ENCODE data around the gene BIRC6. TPM values are rescaled to one million over a fixed set of nuclear protein-coding genes. Genes with fewer than 3 reads are reported as not detected.

Gene BIRC6
- total and polyA plus RNA-seq, 8 donors: 12.4 to 58.3 (median 46.7) TPM

DNA sequence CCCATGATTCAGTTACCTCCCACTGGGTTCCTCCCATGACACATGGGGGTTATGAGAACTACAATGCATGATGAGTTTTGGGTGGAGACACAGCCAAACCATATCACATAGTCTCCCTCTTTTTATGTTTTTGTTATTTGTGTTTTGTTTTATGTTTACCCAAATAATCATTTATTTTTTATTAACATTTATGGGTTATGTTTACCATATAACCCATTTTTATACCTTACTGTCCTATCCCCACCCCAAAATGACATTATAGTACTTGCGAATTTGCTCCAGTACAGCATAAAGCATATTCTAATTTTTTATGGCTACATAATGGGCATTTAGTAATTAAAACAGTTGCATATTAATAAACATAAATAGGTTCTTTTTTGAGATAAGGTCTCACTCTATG, 209.1 kb downstream of the BIRC6 start:
- Histone ChIP-seq H3K27me3 (no peaks in the 10 kb centered on the region), H3K4me1 (no peaks in the 10 kb centered on the region), H3K36me3 (peaks cover 0 to 3% (median 0%) of the 10 kb centered on the region in 3 donors), H3K4me3 (no peak overlapping the region), H3K9me3 (no peaks in the 10 kb centered on the region), H3K27ac (no peak overlapping the region)
- DNase-seq (no peak), FAIRE-seq (no peak), ATAC-seq (no peak)
- TF ChIP-seq, protein P1, sequence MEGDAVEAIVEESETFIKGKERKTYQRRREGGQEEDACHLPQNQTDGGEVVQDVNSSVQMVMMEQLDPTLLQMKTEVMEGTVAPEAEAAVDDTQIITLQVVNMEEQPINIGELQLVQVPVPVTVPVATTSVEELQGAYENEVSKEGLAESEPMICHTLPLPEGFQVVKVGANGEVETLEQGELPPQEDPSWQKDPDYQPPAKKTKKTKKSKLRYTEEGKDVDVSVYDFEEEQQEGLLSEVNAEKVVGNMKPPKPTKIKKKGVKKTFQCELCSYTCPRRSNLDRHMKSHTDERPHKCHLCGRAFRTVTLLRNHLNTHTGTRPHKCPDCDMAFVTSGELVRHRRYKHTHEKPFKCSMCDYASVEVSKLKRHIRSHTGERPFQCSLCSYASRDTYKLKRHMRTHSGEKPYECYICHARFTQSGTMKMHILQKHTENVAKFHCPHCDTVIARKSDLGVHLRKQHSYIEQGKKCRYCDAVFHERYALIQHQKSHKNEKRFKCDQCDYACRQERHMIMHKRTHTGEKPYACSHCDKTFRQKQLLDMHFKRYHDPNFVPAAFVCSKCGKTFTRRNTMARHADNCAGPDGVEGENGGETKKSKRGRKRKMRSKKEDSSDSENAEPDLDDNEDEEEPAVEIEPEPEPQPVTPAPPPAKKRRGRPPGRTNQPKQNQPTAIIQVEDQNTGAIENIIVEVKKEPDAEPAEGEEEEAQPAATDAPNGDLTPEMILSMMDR (IDR thresholded peaks at IDR 0.05): no peak
- 98 to 100% methylated on average over 1 of the region's 1 CpG for WGBS, 2 donors
- intact Hi-C loops (cut with DNase I): no loop called here

DNA sequence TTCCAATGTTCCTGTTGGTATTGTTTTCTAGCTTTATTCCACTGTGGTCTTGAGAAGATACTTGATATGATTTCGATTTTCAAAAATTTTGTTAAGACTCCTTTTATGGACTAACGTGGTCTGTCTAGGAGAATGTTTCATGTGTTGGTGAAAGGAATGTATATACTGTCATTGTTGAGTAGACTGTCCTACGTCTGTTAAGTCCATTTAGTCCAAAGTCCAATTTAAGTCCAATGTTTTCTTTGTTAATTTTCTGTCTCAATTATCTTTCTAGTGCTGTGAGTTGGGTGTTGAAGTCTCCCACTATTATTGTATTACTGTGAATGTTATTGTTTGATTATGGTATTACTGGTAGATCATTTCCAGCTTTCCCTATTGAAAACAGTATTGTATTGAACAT, 215.2 kb downstream of the BIRC6 start:
- Histone ChIP-seq H3K4me3 (no peak overlapping the region), H3K27ac (no peak overlapping the region), H3K27me3 (no peaks in the 10 kb centered on the region), H3K4me1 (no peaks in the 10 kb centered on the region), H3K36me3 (no peaks in the 10 kb centered on the region), H3K9me3 (no peaks in the 10 kb centered on the region)
- TF ChIP-seq, protein P1 (IDR thresholded peaks at IDR 0.05): no peak
- FAIRE-seq (no peak), DNase-seq (no peak), ATAC-seq (no peak)
- intact Hi-C loops (cut with DNase I): no loop called here
- 66% methylated on average over 3 of the region's 3 CpGs for WGBS, 2 donors

DNA sequence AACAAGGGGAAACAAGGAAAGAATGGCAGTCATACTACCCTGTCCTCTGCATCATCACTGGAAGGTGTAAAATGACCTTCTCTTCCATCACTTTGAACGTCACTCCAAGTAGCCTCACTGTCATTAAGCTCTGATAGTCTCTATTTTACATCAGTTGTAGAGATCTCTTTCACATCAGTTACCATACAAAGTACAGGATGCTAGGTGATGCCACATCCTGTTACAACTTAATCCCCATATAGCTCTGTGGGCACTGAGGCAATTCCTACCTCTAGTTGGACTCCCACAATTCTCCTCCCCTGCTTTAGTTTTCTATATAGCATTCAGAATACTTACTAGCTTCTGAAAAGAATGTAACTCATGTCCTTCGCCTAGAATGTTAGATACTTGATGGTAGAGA, 215.9 kb downstream of the BIRC6 start:
- DNase-seq: no peak
- intact Hi-C loops (cut with DNase I): no loop called here
- Histone ChIP-seq H3K27ac (no peak overlapping the region), H3K4me3 (no peak overlapping the region), H3K9me3 (no peaks in the 10 kb centered on the region), H3K27me3 (no peaks in the 10 kb centered on the region), H3K36me3 (no peaks in the 10 kb centered on the region), H3K4me1 (no peaks in the 10 kb centered on the region)
- 93 to 99% methylated on average over 2 of the region's 2 CpGs for WGBS, 2 donors
- TF ChIP-seq, protein P1 (IDR thresholded peaks at IDR 0.05): no peak
- no peak for ATAC-seq
- no peak for FAIRE-seq

DNA sequence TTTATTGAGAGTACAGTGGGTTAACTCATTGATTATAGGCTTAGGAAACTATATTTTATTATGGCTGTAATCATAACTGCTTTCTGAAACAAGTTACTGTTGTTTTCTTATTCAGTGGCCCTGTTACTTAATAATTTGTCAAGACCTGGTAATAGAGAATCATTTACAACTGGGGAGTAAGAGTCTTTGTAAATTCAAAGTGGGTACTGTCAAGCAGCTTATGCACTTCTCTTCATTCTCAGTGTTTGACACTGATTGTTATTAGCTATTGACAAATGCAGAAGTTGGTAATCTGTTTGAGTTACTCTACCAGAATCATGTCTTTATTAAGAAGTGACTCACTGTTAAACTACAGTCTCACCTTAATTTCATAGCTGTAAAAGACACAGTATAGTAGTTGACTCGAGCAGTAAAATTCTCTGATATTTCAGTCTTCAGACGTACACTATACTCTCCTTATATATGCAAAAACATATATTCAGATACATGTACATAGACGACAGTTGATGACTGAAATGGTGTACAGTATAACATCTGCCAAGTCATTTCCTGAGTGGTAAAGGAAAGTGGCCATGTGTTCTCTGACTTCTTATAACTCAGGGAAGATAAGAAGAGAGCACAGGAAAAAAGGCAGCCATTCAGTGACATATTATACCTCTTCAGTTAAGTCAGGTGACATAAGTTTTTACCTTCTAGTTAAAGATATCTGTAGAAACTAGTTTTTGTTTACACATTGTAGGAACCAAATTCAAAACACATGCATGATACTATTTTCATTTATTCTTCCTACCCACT, 235.0 kb downstream of the BIRC6 start:
- Histone ChIP-seq H3K36me3 (peaks cover 0 to 6% (median 0%) of the 10 kb centered on the region in 3 donors), H3K27ac (no peak overlapping the region), H3K9me3 (no peaks in the 10 kb centered on the region), H3K4me3 (no peak overlapping the region), H3K27me3 (no peaks in the 10 kb centered on the region), H3K4me1 (no peaks in the 10 kb centered on the region)
- intact Hi-C loops (cut with DNase I): no loop called here
- FAIRE-seq: no peak
- peak in 3 of 4 donors; percentile 24 to 62 (median 38) for ATAC-seq
- 50 to 66% methylated on average over 3 of the region's 3 CpGs for WGBS, 2 donors
- TF ChIP-seq, protein P1 (IDR thresholded peaks at IDR 0.05): no peak
- DNase-seq: no peak

DNA sequence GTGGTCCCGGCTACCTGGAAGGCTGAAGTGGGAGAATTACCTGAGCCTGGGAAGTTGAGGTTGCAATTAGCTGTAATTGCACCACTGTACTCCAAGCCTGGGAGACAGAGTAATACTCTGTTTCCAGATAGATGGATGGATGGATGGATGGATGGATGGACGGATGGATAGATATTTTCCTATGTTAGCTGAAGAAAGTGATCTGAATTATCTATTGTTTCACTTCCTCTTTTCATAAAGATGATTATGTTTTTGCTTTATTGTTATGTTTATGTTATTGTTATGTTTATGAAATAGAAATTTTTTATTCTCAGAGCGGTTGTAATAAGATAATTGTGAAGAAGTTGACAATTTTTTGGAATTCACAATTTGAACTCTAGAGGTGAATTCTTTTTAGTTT, 237.8 kb downstream of the BIRC6 start:
- ATAC-seq: no peak
- DNase-seq: no peak
- no peaks in the 10 kb centered on the region for H3K4me1 ChIP-seq
- WGBS, 2 donors: 94% methylated on average over 3 of the region's 3 CpGs
- intact Hi-C loops (cut with DNase I): no loop called here
- TF ChIP-seq, protein P1 (IDR thresholded peaks at IDR 0.05): no peak
- H3K27ac ChIP-seq: no peak overlapping the region
- H3K4me3 ChIP-seq: no peak overlapping the region
- peaks cover 0 to 19% (median 0%) of the 10 kb centered on the region in 3 donors for H3K36me3 ChIP-seq
- no peaks in the 10 kb centered on the region for H3K9me3 ChIP-seq
- FAIRE-seq: peak; percentile 61
- no peaks in the 10 kb centered on the region for H3K27me3 ChIP-seq
